GM12892 (cell line): Measurements from ENCODE around the gene RXRA.

Experiments used
- POLR2A ChIP-seq: IDR thresholded peaks from 2 replicates; pipeline ENCODE4 v1.6.1; 2011; ENCODE audit warnings: low read depth, low read length, control low read depth
- POLR2AphosphoS5 ChIP-seq: IDR thresholded peaks from 2 replicates; pipeline ENCODE4 v1.6.1; 2011; ENCODE audit warnings: low read depth, low read length, control low read depth
- TAF1 ChIP-seq: IDR thresholded peaks from 2 replicates; pipeline ENCODE4 v1.6.1; 2011; ENCODE audit warnings: low read depth, mild to moderate bottlenecking, control low read depth, low read length, borderline replicate concordance

DNA sequence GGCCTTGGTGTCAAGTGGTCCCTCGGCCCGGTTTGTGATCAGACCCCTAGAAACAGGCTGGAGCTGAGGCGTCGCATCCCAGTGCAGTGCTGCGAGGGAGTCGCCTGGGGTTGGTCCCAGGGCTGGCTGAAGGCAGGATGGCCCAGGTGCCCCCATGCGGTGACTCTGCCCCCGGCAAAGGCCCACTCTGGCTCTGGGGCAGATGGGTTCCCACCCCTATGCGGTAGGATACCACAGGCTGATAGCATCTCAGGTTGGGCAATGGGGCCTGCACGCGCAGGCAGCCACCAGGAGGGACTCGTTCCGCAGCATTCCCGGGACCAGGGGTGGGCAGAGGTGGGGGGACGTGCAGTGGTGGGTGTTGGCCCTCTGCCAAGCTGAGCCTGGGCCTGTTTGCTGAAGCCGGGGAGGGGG, 86.0 kb downstream of the RXRA start:
- TF ChIP-seq POLR2A (no peak), POLR2AphosphoS5 (no peak), TAF1 (no peak)
